K562 (cell line): ENCODE data around the gene CLGN. TPM values are rescaled to one million over a fixed set of nuclear protein-coding genes. Genes with fewer than 3 reads are reported as not detected.

ENCODE experiments used
- DDX20 ChIP-seq: fragments of 450-650 bp; IDR thresholded peaks from 2 replicates; pipeline ENCODE4 v1.6.1; 2016; ENCODE audit warnings: missing genetic modification characterization, low read depth, mild to moderate bottlenecking, missing compliant biosample characterization, moderate library complexity
- ETV5 ChIP-seq: sonication (generic); formaldehyde crosslinking; IDR thresholded peaks from 2 replicates; pipeline ENCODE4 v1.4.0; 2020; ENCODE audit warnings: low read depth, mild to moderate bottlenecking, missing genetic modification reagents
- FOXM1 ChIP-seq, 2 experiments: fragments of 450-650 bp in 1 of 2; sonication (generic) in 1 of 2; formaldehyde crosslinking in 1 of 2; IDR thresholded peaks; 2 replicates each; pipeline versions ENCODE4 v1.6.1 to v1.9.0; 2017 to 2022; ENCODE audit warnings: low read depth in 2 of 2, mild to moderate bottlenecking in 2 of 2, missing genetic modification reagents in 1 of 2, moderate library complexity in 1 of 2
- GTF2B ChIP-seq: IDR thresholded peaks from 2 replicates; pipeline ENCODE4 v1.6.1; 2011; ENCODE audit not compliant: insufficient read length; ENCODE audit errors: extremely low read depth
- KLF10 ChIP-seq: fragments of 250-450 bp; sonication (Bioruptor Pico); IDR thresholded peaks from 2 replicates; pipeline ENCODE4 v1.6.1; 2021; ENCODE audit warnings: matching md5 sums
- NFYB ChIP-seq: IDR thresholded peaks from 2 replicates; pipeline ENCODE4 v1.6.1; 2011; ENCODE audit warnings: mild to moderate bottlenecking, moderate library complexity; ENCODE audit not compliant: insufficient read length; ENCODE audit errors: extremely low read depth
- PURB ChIP-seq: sonication (generic); formaldehyde crosslinking; IDR thresholded peaks from 2 replicates; pipeline ENCODE4 v1.9.0; 2021; ENCODE audit warnings: low read depth, mild to moderate bottlenecking, missing genetic modification reagents
- SMC3 ChIP-seq: conservative IDR thresholded peaks from 2 replicates; pipeline ENCODE4 v1.6.1; 2011; ENCODE audit warnings: low read depth, low read length, improper control_type of control experiment; ENCODE audit not compliant: insufficient read depth
- STAG1 ChIP-seq: sonication (generic); formaldehyde crosslinking; IDR thresholded peaks from 2 replicates; pipeline ENCODE4 v1.5.0; 2020; ENCODE audit warnings: missing genetic modification reagents, borderline replicate concordance
- ZNF408 ChIP-seq: fragments of 250-450 bp; sonication (Bioruptor Pico); IDR thresholded peaks from 2 replicates; pipeline ENCODE4 v1.4.0; 2020; ENCODE audit warnings: low read depth, mild to moderate bottlenecking, moderate library complexity
- ZNF695 ChIP-seq: fragments of 450-650 bp; formaldehyde crosslinking; IDR thresholded peaks from 2 replicates; pipeline ENCODE4 v1.4.0; 2020; ENCODE audit warnings: mild to moderate bottlenecking, moderate library complexity
- polyA plus RNA-seq, 8 experiments: library from polyadenylated mRNA; depleted of rRNA in 4 of 8; stranded (reverse) in 5 of 8; unstranded in 3 of 8; fragments of >200 nt; fragmentation: Nextera tagmentation in 2 of 8; fragmentation: Illumina TruSeq in 1 of 8; extraction: Ambion mirVana in 2 of 8; extraction: Trizol in 1 of 8; gene quantifications; 2 replicates each; pipeline versions ENCODE4 v1.2.1 to v1.2.3, GENCODE V29; 2011 to 2014; ENCODE audit warnings: inconsistent platforms in 1 of 8, missing spikeins in 1 of 8
- total RNA-seq, 7 experiments: library from RNA; depleted of rRNA in 6 of 7; stranded (reverse); fragments of >200 nt in 6 of 7; fragmentation: Illumina TruSeq in 2 of 7; extraction: Trizol in 2 of 7; gene quantifications; 2 replicates each; pipeline versions ENCODE4 v1.2.1 to v1.2.3, GENCODE V29; 2011 to 2021; ENCODE audit warnings: low replicate concordance in 1 of 7
- TF ChIP-seq, protein P1 (sequence below): fragments of 200-600 bp; sonication (generic); IDR thresholded peaks from one replicate; pipeline ENCODE4 v1.6.1; 2012; ENCODE audit warnings: mild to moderate bottlenecking, low read depth, low read length, inconsistent platforms
- TF ChIP-seq, protein P2 (sequence below): fragments of 250-450 bp; sonication (Bioruptor Pico); IDR thresholded peaks from 2 replicates; pipeline ENCODE4 v1.5.0; 2020; ENCODE audit warnings: mild to moderate bottlenecking

The CLGN gene
- total and polyA plus RNA-seq, 9 of the 15 experiments (the other 6 are each of a cell fraction or from before 2014, with no cell fraction given) = 0.22 to 3.6 (median 2.7) TPM

GRCh38 chr4:140427106-140427918, at the start of gene CLGN (continued):
- TF ChIP-seq, protein P1, sequence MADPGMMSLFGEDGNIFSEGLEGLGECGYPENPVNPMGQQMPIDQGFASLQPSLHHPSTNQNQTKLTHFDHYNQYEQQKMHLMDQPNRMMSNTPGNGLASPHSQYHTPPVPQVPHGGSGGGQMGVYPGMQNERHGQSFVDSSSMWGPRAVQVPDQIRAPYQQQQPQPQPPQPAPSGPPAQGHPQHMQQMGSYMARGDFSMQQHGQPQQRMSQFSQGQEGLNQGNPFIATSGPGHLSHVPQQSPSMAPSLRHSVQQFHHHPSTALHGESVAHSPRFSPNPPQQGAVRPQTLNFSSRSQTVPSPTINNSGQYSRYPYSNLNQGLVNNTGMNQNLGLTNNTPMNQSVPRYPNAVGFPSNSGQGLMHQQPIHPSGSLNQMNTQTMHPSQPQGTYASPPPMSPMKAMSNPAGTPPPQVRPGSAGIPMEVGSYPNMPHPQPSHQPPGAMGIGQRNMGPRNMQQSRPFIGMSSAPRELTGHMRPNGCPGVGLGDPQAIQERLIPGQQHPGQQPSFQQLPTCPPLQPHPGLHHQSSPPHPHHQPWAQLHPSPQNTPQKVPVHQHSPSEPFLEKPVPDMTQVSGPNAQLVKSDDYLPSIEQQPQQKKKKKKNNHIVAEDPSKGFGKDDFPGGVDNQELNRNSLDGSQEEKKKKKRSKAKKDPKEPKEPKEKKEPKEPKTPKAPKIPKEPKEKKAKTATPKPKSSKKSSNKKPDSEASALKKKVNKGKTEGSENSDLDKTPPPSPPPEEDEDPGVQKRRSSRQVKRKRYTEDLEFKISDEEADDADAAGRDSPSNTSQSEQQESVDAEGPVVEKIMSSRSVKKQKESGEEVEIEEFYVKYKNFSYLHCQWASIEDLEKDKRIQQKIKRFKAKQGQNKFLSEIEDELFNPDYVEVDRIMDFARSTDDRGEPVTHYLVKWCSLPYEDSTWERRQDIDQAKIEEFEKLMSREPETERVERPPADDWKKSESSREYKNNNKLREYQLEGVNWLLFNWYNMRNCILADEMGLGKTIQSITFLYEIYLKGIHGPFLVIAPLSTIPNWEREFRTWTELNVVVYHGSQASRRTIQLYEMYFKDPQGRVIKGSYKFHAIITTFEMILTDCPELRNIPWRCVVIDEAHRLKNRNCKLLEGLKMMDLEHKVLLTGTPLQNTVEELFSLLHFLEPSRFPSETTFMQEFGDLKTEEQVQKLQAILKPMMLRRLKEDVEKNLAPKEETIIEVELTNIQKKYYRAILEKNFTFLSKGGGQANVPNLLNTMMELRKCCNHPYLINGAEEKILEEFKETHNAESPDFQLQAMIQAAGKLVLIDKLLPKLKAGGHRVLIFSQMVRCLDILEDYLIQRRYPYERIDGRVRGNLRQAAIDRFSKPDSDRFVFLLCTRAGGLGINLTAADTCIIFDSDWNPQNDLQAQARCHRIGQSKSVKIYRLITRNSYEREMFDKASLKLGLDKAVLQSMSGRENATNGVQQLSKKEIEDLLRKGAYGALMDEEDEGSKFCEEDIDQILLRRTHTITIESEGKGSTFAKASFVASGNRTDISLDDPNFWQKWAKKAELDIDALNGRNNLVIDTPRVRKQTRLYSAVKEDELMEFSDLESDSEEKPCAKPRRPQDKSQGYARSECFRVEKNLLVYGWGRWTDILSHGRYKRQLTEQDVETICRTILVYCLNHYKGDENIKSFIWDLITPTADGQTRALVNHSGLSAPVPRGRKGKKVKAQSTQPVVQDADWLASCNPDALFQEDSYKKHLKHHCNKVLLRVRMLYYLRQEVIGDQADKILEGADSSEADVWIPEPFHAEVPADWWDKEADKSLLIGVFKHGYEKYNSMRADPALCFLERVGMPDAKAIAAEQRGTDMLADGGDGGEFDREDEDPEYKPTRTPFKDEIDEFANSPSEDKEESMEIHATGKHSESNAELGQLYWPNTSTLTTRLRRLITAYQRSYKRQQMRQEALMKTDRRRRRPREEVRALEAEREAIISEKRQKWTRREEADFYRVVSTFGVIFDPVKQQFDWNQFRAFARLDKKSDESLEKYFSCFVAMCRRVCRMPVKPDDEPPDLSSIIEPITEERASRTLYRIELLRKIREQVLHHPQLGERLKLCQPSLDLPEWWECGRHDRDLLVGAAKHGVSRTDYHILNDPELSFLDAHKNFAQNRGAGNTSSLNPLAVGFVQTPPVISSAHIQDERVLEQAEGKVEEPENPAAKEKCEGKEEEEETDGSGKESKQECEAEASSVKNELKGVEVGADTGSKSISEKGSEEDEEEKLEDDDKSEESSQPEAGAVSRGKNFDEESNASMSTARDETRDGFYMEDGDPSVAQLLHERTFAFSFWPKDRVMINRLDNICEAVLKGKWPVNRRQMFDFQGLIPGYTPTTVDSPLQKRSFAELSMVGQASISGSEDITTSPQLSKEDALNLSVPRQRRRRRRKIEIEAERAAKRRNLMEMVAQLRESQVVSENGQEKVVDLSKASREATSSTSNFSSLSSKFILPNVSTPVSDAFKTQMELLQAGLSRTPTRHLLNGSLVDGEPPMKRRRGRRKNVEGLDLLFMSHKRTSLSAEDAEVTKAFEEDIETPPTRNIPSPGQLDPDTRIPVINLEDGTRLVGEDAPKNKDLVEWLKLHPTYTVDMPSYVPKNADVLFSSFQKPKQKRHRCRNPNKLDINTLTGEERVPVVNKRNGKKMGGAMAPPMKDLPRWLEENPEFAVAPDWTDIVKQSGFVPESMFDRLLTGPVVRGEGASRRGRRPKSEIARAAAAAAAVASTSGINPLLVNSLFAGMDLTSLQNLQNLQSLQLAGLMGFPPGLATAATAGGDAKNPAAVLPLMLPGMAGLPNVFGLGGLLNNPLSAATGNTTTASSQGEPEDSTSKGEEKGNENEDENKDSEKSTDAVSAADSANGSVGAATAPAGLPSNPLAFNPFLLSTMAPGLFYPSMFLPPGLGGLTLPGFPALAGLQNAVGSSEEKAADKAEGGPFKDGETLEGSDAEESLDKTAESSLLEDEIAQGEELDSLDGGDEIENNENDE = no peak
- no peak for TF ChIP-seq KLF10 (CRISPR knock-in tag)
- no peak for TF ChIP-seq NFYB
- no peak for TF ChIP-seq GTF2B
- no peak for TF ChIP-seq PURB
- TF ChIP-seq ZNF408 = no peak
- 0 out of 2 replicates have a peak, but pooled peaks have one; percentile 12 for TF ChIP-seq SMC3
- no peak for TF ChIP-seq DDX20 (tag)
- TF ChIP-seq ETV5 (CRISPR knock-in tag) = peak; percentile 24; the same call in 1 of the 2 replicates
- TF ChIP-seq FOXM1 (IDR thresholded peaks at IDR 0.05; ENCODE audit: low read depth) = no peak
- no peak for TF ChIP-seq FOXM1 (CRISPR knock-in tag; IDR thresholded peaks at IDR 0.05; ENCODE audit: low read depth)
- no peak for TF ChIP-seq ZNF695 (CRISPR knock-in tag)
- no peak for TF ChIP-seq STAG1 (CRISPR knock-in tag)
- TF ChIP-seq, protein P2, sequence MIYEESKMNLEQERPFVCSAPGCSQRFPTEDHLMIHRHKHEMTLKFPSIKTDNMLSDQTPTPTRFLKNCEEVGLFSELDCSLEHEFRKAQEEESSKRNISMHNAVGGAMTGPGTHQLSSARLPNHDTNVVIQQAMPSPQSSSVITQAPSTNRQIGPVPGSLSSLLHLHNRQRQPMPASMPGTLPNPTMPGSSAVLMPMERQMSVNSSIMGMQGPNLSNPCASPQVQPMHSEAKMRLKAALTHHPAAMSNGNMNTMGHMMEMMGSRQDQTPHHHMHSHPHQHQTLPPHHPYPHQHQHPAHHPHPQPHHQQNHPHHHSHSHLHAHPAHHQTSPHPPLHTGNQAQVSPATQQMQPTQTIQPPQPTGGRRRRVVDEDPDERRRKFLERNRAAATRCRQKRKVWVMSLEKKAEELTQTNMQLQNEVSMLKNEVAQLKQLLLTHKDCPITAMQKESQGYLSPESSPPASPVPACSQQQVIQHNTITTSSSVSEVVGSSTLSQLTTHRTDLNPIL (CRISPR knock-in tag) = no peak
